Stimulated activated CD8-positive, alpha-beta memory T cell treated with anti-CD3 and anti-CD28 coated beads, Interleukin-7, amount 100 ng/mL, for 4 hours (primary cell): ENCODE results near the gene ANKRD13D.

ENCODE experiments used
- DNase-seq, 2 donors: peaks; one replicate each; pipeline ENCODE4 v3.0.0-alpha.2; 2020; ENCODE audit warnings: low read depth in 2 of 2

Gene ANKRD13D

GRCh38 chr11:67273260-67273990 lies 15.7 kb upstream of the ANKRD13D start:
- no peak for DNase-seq

DNA sequence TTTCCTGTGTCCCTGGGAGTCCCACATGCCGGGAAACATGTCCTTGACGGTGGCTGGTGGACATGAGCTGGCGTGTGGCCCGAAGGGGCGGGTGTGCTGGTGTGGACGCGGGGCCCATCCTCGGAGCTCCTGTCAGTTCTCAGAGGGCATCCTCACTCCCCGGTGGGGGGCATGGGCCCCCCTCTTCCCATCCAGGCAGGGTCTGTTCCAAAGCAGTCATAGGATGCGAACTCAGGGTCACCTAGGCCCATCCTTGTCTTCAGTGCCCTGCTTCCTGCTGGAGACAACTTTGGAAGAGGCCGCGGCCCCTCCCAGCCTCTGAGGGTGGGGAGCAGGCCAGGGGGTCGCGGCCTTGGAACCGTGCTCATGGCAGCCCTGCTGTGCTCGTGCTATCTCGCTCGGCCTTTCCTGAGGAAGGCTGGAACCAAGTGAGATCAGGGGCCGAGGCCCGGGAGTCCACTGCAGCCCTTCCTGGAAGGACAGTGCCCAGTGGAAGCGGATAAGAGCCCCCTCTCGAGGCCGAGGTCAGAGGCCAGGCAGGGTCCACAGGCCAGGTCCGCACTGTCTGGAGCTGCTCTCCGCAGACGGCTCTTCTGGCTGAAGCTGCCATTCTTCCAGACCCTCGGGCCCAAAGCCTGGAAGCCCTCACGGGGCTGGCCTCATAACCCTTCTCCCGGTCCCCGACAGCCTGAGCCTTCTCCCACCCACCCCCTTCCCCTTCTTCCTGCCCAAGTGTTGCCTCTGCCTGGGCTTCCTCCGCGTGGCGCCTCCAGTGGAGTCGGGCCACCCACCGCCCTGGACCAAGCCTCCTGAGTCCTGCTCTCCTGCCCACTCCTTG lies 14.1 kb upstream of the ANKRD13D start:
- no peak for DNase-seq

DNA sequence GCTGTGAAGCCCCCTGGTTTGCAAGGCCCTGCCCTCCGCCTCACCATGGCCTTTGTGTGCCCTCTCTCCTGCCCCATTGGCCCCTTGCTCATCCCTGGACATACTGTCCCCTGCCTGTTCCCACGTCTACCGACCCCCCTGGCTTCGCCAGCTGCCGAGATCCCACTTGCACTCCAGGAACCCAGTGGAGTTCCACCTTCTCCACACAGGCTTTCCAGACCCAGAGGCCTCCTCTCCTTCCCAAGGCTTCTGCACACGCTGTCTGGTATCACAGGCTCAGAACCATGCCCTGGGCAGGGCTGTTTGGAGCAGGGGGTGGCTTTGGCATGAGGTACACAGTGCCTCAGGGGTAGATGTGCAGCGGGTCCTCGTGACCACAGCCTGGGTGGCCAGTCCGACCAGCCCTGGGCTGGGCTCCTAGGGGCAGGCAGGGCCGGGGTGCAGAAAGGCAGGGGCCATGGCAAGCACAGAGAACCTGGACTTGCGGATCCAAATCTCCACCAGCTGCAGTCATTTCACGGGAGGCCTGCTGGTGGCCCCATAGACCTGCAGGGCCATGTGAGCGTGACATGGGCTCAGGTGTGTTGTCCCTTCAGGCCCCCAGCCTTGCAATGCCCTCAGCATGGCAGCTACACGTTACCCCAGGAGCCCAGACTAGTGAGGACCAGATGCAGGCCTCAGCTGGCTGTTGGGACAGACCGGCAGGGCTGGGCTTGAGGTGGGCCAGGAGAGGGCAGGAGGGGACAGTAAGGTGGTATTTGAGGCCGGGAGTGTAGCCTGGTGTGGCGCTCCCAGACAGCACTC lies 13.3 kb upstream of the ANKRD13D start:
- DNase-seq: no peak

DNA sequence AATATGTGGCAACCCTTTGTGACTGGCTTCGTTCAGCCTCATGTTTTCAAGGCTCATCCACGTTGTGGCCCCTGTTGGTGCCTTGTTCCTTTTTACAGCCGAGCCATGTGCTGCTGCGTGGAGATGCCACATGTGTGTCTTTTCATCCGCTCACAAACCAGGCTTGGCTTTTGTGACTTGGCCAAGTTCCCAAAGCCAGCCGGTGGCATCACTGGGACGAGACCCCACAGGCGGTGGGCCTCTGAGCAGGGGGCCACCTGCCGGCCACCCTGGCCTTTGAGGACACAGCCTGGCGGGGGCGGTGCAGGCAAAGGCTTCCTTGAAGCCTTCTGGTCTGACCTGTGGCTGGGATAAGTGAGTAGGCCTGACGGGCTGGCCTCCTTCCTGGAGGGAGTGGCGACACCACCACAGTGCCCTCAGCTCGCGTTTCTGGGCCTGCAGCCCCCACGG lies 12.3 kb upstream of the ANKRD13D start:
- DNase-seq: no peak

DNA sequence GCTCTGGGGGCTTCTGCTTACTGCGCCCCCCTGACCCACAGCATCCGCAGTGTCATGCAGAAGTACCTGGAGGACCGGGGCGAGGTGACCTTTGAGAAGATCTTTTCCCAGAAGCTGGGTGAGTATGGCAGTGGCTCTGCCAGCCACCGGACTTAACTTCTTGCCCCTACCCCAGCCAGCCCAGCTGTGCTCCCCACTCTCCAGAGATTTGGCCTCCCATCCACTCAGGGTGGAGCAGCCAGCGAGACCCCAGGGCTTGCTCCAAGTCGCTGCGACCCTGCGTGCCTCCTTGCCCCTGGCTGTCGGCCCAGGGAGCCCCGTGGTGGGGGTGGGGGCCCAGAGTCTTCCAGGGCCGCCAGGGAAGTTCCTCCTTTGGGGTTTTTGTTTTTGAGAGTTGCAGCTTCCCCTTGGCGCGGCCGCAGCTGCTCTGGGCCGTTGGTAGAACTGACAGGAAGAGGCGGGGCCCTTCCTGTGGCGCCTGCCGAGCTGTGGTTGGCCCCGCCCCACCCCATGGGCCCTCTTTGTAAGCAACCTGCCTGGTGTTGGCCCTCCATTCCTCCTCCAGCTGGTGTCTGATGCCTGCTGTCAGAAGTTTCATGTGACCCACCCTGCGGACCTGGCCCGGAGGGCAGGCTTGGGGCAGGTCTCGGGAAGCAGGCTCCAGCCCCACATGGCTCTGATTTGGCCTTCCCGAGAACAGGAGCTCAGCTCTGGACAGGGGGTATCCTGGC lies 11.7 kb upstream of the ANKRD13D start:
- peak; percentile 74 to 87 for DNase-seq

DNA sequence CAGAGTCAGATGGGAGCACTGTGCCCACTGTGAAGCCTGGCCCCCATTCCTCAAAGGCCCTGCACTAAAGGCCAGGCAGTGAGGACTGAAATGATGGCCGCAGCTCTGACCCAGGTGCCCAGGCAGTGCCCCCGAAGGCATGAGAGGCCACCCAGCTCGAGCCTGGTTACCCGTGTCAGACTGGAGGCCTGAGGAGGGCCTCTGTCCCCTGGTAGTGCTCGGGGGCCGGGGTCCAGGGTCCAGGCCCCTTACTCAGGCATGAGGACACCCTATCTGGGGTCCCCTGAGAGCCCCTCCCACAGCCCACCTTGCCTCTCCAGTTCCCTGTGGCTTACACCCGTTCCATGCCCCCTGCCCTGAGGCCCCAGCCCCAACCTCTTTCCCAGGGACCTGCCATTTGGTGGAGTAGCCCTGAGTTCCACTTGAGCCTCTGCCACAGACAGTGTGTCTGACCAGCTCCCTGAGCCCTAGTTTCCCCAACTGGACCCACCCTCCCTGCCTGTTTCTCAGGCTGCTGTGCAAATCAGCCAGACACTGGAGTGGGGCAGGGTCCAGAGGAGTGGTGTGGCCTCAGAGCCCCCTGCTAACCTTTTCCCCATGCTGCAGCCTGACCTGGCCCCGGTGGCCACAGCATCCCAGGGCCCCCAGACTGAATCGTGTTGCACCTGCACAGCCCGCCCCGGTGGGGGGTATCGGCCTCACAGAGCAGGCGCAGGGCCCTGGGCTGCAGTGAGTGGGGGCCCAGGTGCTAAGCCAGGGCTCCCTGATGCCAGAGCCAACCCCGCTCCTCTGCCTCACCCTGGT lies 10.8 kb upstream of the ANKRD13D start:
- no peak for DNase-seq

DNA sequence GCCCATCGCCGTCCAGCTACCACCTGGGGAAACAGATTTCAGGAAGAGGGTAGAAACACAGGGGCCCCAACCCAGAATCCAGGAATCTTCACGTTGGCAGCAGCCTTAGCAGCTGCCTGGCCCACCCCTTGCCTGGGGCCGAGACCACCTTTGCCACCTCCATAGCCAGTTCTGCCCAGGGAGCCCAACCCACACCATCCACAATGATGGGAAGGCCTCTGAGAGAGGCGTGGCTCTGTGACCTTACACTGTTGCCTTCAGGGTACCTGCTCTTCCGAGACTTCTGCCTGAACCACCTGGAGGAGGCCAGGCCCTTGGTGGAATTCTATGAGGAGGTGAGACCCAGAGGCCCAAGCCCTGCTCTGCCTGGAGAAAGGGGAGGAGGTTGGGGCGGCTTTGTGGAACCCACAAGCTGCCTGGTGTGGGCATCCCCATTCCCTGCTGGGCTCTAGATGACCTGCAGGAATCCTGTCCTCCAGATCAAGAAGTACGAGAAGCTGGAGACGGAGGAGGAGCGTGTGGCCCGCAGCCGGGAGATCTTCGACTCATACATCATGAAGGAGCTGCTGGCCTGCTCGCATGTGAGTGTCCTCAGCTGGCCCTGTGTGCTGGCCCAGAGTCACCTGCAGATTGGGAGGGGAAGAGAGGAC lies 10.0 kb upstream of the ANKRD13D start:
- no peak for DNase-seq

DNA sequence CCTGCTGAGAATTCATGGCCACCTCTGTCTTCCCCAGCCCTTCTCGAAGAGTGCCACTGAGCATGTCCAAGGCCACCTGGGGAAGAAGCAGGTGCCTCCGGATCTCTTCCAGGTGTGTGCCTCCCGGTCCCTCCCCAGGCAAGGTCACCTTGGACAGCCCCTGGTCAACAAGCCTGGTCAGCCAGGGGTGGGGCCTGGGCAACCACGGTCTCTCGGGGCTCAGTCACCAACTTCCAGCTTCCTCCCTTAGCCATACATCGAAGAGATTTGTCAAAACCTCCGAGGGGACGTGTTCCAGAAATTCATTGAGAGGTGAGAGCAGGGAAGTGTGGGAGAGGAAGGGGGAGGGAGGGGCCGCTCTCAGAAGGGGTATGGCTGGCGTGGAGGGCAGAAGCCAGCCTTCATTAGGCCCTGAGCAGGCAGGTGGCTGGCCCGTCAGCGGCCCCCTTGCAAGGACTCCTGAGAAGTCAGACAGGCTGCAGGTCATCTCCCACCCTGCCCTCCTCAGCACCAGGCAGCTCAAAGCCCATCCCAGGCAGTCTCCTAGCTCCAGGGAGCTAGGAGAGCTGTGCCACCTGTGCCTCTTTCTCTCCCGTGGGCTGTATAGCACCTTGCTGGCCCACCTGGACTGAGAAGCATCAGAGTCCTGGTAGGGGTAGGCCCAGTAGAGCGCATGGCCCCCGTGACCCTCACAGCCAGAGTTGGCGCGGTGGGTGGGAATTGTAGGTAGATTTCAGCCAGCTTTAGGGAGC lies 9.3 kb upstream of the ANKRD13D start:
- DNase-seq: no peak

GRCh38 chr11:67280341-67280787 lies 8.7 kb upstream of the ANKRD13D start:
- no peak for DNase-seq

GRCh38 chr11:67280788-67281551 lies 8.1 kb upstream of the ANKRD13D start:
- no peak for DNase-seq

GRCh38 chr11:67281552-67282150 lies 7.5 kb upstream of the ANKRD13D start:
- no peak for DNase-seq

DNA sequence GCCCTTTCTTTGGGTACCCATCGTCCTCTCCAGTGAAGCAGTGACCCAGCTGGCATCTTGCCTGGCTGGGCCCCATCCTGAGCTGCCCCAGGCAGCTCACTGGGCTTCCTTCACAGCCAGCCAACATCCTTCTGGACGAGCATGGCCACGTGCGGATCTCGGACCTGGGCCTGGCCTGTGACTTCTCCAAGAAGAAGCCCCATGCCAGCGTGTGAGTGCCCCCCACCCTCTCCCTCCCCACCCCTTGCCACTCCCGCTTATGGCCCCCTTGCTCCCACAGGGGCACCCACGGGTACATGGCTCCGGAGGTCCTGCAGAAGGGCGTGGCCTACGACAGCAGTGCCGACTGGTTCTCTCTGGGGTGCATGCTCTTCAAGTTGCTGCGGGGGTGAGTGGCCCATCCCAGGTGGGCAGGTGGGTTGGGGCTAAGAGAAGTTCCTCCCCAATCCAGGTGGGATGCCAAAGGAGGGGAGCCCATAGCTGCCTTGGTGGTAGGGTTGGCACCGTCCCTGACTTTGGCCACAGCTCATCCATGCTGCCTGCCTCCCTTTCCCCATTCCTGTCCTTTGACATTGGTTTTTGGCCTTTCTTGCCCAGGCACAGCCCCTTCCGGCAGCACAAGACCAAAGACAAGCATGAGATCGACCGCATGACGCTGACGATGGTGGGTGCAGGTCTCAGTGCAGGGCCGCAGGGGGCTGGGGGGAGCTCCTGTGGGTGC lies 6.8 kb upstream of the ANKRD13D start:
- no peak for DNase-seq

GRCh38 chr11:67282876-67283371 lies 6.2 kb upstream of the ANKRD13D start:
- no peak for DNase-seq

DNA sequence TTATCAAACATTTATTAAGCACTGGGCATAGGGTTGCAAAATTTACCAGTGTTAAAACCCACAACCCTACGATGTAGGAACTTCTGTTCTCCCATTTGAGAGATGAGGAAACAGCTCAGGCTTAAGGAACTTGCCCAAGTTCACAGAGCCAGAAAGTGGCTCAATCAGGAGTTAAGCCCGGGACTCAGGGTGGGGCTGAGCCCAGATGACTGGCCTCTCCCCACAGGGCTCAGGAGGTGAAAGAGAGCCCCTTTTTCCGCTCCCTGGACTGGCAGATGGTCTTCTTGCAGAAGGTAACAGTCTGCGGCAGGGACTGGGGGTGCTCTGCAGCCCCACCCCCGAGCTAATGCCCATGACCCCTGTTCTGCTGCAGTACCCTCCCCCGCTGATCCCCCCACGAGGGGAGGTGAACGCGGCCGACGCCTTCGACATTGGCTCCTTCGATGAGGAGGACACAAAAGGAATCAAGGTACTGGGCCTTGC lies 5.6 kb upstream of the ANKRD13D start:
- no peak for DNase-seq

GRCh38 chr11:67284811-67285540 lies 4.1 kb upstream of the ANKRD13D start:
- no peak for DNase-seq
